Smooth muscle cell of the brain vasculature (primary cell): ENCODE data around the gene SNF8.

Source experiments
- DNase-seq: peaks from one replicate; pipeline ENCODE4 v3.0.0-alpha.2; 2012; ENCODE audit warnings: low read depth, low spot score

SNF8 gene

DNA sequence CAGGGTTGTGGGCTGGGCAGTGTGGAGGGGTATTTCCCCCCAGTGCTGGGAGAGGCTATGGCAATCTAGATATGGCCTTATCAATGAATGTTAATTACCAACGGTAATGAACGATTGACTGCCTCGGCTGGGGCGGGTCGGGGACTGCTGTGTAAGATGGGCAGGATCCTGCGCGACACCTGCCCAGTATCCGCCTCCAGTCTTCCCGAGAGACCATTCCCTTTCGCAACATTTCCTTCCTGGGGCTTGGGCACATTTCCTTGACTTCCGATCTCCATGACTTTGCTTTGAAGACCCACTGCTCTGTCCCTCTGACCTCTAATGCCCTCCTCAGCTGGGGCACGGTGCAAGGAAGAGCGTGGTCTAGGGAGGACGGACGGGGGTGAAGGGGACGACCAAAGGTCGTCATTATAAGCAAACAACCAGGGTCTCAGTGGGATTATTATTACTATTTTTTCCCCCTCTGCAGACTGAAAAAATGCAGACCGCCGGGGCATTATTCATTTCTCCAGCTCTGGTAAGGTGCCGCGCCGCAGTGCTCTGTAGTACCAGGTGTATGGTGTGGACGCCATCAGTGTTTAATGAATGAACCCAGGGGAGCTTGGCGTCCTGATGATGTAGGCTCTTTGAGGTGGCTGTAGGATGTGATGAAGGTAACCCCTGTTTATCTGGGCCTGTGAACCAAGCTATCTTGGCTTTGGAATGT, 51.5 kb downstream of the SNF8 start:
- DNase-seq, result no peak

DNA sequence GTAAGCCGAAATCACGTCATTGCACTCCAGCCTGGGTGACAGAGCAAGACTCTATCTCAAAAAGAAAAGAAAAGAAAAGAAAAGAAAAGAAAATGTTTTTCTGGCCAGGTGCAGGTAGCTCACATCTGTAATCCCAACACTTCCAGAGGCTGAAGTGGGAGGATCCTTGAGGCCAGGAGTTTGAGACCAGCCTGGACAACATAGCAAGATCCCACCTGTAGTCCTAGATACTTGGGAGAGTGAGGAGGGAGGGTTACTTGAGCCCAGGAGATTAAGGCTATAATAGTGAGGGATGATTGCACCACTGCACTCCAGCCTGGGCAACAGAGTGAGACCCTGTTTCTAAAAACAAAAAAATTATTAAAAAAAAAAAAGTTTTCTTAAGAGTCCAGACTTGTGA, 54.6 kb downstream of the SNF8 start:
- DNase-seq, result no peak

DNA sequence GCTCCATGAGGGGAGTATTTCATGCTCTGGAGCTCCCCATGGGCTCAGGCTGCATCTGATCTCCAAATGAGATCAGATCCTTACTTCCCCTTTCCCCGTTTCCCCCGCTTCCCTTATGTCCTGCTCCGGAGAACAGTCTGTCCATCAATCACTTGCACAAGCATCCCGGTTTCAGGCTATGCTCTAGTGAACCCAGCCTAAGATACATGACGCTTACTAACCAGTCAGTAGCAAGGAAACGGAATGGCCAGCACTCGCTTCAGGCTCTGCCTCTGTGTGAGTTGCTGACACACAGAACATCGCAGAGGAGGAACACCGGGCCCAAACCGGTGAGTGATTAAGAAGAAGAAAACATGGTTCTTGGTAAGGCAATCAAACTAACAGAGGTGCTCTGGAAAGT, 61.5 kb downstream of the SNF8 start:
- no peak for DNase-seq

DNA sequence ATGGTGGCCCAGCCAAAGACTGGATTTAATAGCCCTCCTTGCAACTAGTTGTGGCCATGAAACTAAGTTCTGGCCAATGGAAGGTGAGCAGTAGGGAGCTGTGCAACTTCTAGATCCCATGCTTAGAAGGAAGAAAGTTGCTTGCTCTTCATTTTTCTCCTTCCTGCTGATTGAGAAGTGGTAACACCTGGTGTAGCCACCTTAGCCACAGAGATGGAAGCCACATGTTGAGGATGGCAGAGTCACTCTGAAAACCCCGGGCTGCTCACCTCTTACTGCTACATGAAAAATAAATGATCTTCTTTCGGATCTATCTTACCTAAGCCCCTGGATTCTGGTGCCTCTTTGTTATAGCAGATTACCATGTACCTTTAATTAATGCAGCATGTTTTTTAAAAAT, 62.4 kb downstream of the SNF8 start:
- no peak for DNase-seq
